Ishikawa (cell line): ENCODE data around the gene PIAS4.

Source experiments
- CEBPB ChIP-seq: IDR thresholded peaks from 2 replicates; pipeline ENCODE4 v1.6.1; 2012
- CREB1 ChIP-seq: IDR thresholded peaks from 2 replicates; pipeline ENCODE4 v1.6.1; 2012; ENCODE audit warnings: low read depth
- EGR1 ChIP-seq: IDR thresholded peaks from 2 replicates; pipeline ENCODE4 v1.6.1; 2012
- EP300 ChIP-seq: IDR thresholded peaks from 2 replicates; pipeline ENCODE4 v1.6.1; 2012; ENCODE audit warnings: borderline replicate concordance
- MAX ChIP-seq: IDR thresholded peaks from 2 replicates; pipeline ENCODE4 v1.6.1; 2012
- NFIC ChIP-seq: IDR thresholded peaks from 2 replicates; pipeline ENCODE4 v1.6.1; 2012
- RAD21 ChIP-seq: IDR thresholded peaks from 2 replicates; pipeline ENCODE4 v1.6.1; 2012; ENCODE audit warnings: low read depth
- REST ChIP-seq: IDR thresholded peaks from 2 replicates; pipeline ENCODE4 v1.6.1; 2012; ENCODE audit warnings: low read depth, mild to moderate bottlenecking
- TAF1 ChIP-seq: IDR thresholded peaks from 2 replicates; pipeline ENCODE4 v1.6.1; 2012; ENCODE audit warnings: low read depth, mild to moderate bottlenecking
- TCF12 ChIP-seq: IDR thresholded peaks from 2 replicates; pipeline ENCODE4 v1.6.1; 2012; ENCODE audit warnings: low read depth
- USF1 ChIP-seq: IDR thresholded peaks from 2 replicates; pipeline ENCODE4 v1.6.1; 2012
- YY1 ChIP-seq: IDR thresholded peaks from 2 replicates; pipeline ENCODE4 v1.6.1; 2012; ENCODE audit warnings: low read depth

- TF ChIP-seq TAF1 (no peak), TCF12 (no peak), USF1 (no peak), MAX (no peak), EP300 (no peak), CEBPB (no peak), REST (no peak), RAD21 (no peak), NFIC (no peak), EGR1 (no peak), CREB1 (no peak), YY1 (no peak)
These were observed 74.6 kb downstream of the PIAS4 start for GRCh38 chr19:4082172-4082571.
